ENCODE data around the gene AKAP9.

The AKAP9 gene

DNA sequence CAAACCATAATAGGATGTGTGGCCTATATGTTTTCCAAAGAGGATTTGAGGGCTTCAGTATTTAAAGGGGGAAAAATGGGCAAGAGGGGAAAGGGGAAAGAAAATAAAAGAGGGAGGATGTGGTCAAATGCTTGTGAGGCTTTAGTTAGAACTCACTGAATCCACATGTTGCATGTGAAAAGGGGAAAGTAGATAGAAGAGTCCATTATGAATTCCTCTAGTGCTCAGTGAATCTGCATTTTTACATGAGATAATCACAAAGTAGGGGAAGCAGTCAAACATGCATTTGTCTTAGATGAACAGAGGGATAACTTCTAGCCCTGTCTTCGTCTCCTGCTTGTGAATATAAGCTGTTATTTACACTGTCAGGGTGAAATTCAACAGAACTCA is 24.6 kb upstream of the AKAP9 start:
- Histone ChIP-seq H4K8ac (ENCODE audit: low read depth, low read length) (no peak overlapping the region), H2BK5ac (ENCODE audit: low read depth, low read length, poor library complexity) (no peak overlapping the region), H3K18ac (ENCODE audit: low read length) (no peak overlapping the region), H3K9me3 (ENCODE audit: insufficient read depth, low read depth, low read length) (no peaks in the 10 kb centered on the region), H3K4ac (ENCODE audit: low read depth, low read length) (no peak overlapping the region), H3K9ac (ENCODE audit: low read length) (no peak overlapping the region), H3K27me3 (ENCODE audit: insufficient read depth, low read length) (no peaks in the 10 kb centered on the region), H3K4me2 (ENCODE audit: low read length) (no peak overlapping the region), H4K91ac (ENCODE audit: low read depth, low read length) (no peak overlapping the region), H4K12ac (ENCODE audit: low read depth, low read length) (no peak overlapping the region), H3K4me3 (ENCODE audit: low read depth, low read length) (no peak overlapping the region), H2BK120ac (ENCODE audit: insufficient read depth, low read length, poor library complexity) (no peak overlapping the region), H3K79me1 (ENCODE audit: low read length) (no peaks in the 10 kb centered on the region), H3K4me1 (ENCODE audit: control insufficient read depth in 1 of 2, insufficient read depth in 2 of 2, low read length in 2 of 2) (no peaks in the 10 kb centered on the region), H2AFZ (ENCODE audit: insufficient read depth, low read length, poor library complexity) (no peak overlapping the region), H3K79me2 (ENCODE audit: control insufficient read depth, insufficient read depth, low read length, poor library complexity) (no peaks in the 10 kb centered on the region), H3K27ac (ENCODE audit: low read depth, low read length) (no peak overlapping the region), H3K23ac (ENCODE audit: low read length) (no peak overlapping the region), H2BK12ac (ENCODE audit: low read length) (no peak overlapping the region), H3K36me3 (ENCODE audit: control insufficient read depth in 1 of 2, insufficient read depth in 2 of 2, low read length in 2 of 2) (no peaks in the 10 kb centered on the region), H3K14ac (ENCODE audit: low read length) (no peak overlapping the region), H2AK5ac (ENCODE audit: low read length) (no peak overlapping the region)
- no peak for DNase-seq
- no CpG with 5 or more reads among the region's 1 CpG for WGBS (ENCODE audit: extremely low coverage, insufficient coverage, insufficient read length)

DNA sequence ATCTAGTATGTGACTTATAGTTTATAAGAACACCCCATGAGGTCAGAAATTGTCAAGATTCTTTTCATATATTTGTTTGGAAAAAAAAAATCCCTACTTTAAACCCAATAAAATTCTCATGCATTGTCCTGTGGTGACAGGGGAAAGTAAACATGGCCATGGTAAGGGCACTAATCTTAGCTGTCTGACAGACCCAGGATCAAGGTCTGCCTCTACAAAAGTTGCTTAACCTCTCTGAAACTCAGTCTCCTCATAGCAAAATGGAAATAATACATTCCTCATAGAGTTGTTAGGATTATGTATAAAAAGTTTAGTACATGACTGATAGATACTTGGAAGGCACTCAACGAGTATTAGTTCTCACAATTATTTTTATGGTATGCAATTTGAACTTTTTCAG is 22.3 kb upstream of the AKAP9 start:
- DNase-seq: no peak

DNA sequence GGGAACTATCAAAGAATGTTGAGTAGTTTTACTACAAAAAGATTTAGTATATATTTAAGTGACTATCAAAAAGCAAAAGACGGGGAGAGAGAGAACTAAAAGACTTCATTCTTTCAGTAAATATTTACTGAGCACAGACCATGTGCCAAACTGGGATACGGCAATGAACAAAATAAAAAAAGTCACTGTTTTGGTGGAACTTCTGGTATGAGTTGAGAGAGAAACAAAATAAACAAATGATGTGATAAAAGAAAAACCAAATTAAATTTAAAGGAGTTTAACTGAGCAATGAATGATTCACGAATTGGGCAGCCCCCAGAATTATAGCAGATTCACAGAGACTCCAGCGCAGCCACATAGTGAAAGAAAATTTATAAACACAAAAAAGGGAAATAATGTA is 17.8 kb upstream of the AKAP9 start:
- H3K4me2 ChIP-seq (ENCODE audit: low read length): no peak overlapping the region
- H2BK12ac ChIP-seq (ENCODE audit: low read length): no peak overlapping the region
- no peaks in the 10 kb centered on the region for H3K79me2 ChIP-seq (ENCODE audit: control insufficient read depth, insufficient read depth, low read length, poor library complexity)
- no peak for DNase-seq
- no peak overlapping the region for H2AK5ac ChIP-seq (ENCODE audit: low read length)
- no peak overlapping the region for H3K14ac ChIP-seq (ENCODE audit: low read length)
- H3K36me3 ChIP-seq (ENCODE audit: control insufficient read depth in 1 of 2, insufficient read depth in 2 of 2, low read length in 2 of 2): no peaks in the 10 kb centered on the region
- H2AFZ ChIP-seq (ENCODE audit: insufficient read depth, low read length, poor library complexity): no peak overlapping the region
- H3K23ac ChIP-seq (ENCODE audit: low read length): no peak overlapping the region
- H3K4me1 ChIP-seq (ENCODE audit: control insufficient read depth in 1 of 2, insufficient read depth in 2 of 2, low read length in 2 of 2): no peaks in the 10 kb centered on the region
- no peaks in the 10 kb centered on the region for H3K9me3 ChIP-seq (ENCODE audit: insufficient read depth, low read depth, low read length)
- H3K4me3 ChIP-seq (ENCODE audit: low read depth, low read length): no peak overlapping the region
- H4K91ac ChIP-seq (ENCODE audit: low read depth, low read length): no peak overlapping the region
- no peak overlapping the region for H2BK120ac ChIP-seq (ENCODE audit: insufficient read depth, low read length, poor library complexity)
- no peak overlapping the region for H3K18ac ChIP-seq (ENCODE audit: low read length)
- no peak overlapping the region for H3K9ac ChIP-seq (ENCODE audit: low read length)
- no peak overlapping the region for H3K4ac ChIP-seq (ENCODE audit: low read depth, low read length)
- H4K12ac ChIP-seq (ENCODE audit: low read depth, low read length): no peak overlapping the region
- H3K79me1 ChIP-seq (ENCODE audit: low read length): no peaks in the 10 kb centered on the region
- no peak overlapping the region for H3K27ac ChIP-seq (ENCODE audit: low read depth, low read length)
- no CpG with 5 or more reads among the region's 4 CpGs for WGBS (ENCODE audit: extremely low coverage, insufficient coverage, insufficient read length)
- H4K8ac ChIP-seq (ENCODE audit: low read depth, low read length): no peak overlapping the region
- no peaks in the 10 kb centered on the region for H3K27me3 ChIP-seq (ENCODE audit: insufficient read depth, low read length)
- H2BK5ac ChIP-seq (ENCODE audit: low read depth, low read length, poor library complexity): no peak overlapping the region

More for the DNA sequence above, 22.3 kb upstream of the AKAP9 start:
- H3K9ac ChIP-seq (ENCODE audit: low read length): no peak overlapping the region
- no peak overlapping the region for H3K27ac ChIP-seq (ENCODE audit: low read depth, low read length)
- no peaks in the 10 kb centered on the region for H3K9me3 ChIP-seq (ENCODE audit: insufficient read depth, low read depth, low read length)
- H3K4me2 ChIP-seq (ENCODE audit: low read length): no peak overlapping the region
- H2AK5ac ChIP-seq (ENCODE audit: low read length): no peak overlapping the region
- H2BK12ac ChIP-seq (ENCODE audit: low read length): no peak overlapping the region
- H3K27me3 ChIP-seq (ENCODE audit: insufficient read depth, low read length): no peaks in the 10 kb centered on the region
- H3K79me2 ChIP-seq (ENCODE audit: control insufficient read depth, insufficient read depth, low read length, poor library complexity): no peaks in the 10 kb centered on the region
- no peaks in the 10 kb centered on the region for H3K36me3 ChIP-seq (ENCODE audit: control insufficient read depth in 1 of 2, insufficient read depth in 2 of 2, low read length in 2 of 2)
- H4K12ac ChIP-seq (ENCODE audit: low read depth, low read length): no peak overlapping the region
- no peak overlapping the region for H4K8ac ChIP-seq (ENCODE audit: low read depth, low read length)
- H3K4me1 ChIP-seq (ENCODE audit: control insufficient read depth in 1 of 2, insufficient read depth in 2 of 2, low read length in 2 of 2): no peaks in the 10 kb centered on the region
- no peak overlapping the region for H2BK120ac ChIP-seq (ENCODE audit: insufficient read depth, low read length, poor library complexity)
- H3K4me3 ChIP-seq (ENCODE audit: low read depth, low read length): no peak overlapping the region
- H2BK5ac ChIP-seq (ENCODE audit: low read depth, low read length, poor library complexity): no peak overlapping the region
- no CpG with 5 or more reads among the region's 1 CpG for WGBS (ENCODE audit: extremely low coverage, insufficient coverage, insufficient read length)
- H3K4ac ChIP-seq (ENCODE audit: low read depth, low read length): no peak overlapping the region
- H4K91ac ChIP-seq (ENCODE audit: low read depth, low read length): no peak overlapping the region
- H3K14ac ChIP-seq (ENCODE audit: low read length): no peak overlapping the region
- H3K23ac ChIP-seq (ENCODE audit: low read length): no peak overlapping the region
- H3K79me1 ChIP-seq (ENCODE audit: low read length): no peaks in the 10 kb centered on the region
- H2AFZ ChIP-seq (ENCODE audit: insufficient read depth, low read length, poor library complexity): no peak overlapping the region
- H3K18ac ChIP-seq (ENCODE audit: low read length): no peak overlapping the region

DNA sequence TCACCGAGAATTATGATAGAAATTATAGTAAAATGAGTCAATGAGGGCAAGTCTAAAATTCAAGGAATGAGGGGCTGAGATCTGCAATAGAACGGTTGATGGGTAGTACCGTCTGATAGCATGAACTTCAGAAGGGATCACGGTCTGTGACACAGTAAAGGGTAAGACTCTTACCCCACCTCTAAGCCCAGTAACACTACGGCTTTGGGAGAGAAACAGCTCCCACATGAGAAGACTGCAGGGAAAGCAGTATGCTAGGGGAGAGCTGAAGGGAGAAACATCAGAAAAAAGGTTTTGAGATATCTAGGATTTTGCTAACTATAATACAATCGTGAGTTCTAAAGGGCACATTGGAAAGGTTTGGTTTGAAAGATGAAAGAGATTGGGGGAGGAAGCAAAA is 12.8 kb upstream of the AKAP9 start:
- H4K91ac ChIP-seq (ENCODE audit: low read depth, low read length): no peak overlapping the region
- H3K27me3 ChIP-seq (ENCODE audit: insufficient read depth, low read length): no peaks in the 10 kb centered on the region
- H3K18ac ChIP-seq (ENCODE audit: low read length): no peak overlapping the region
- no peak overlapping the region for H2AK5ac ChIP-seq (ENCODE audit: low read length)
- H2AFZ ChIP-seq (ENCODE audit: insufficient read depth, low read length, poor library complexity): no peak overlapping the region
- no peak overlapping the region for H2BK12ac ChIP-seq (ENCODE audit: low read length)
- H3K23ac ChIP-seq (ENCODE audit: low read length): no peak overlapping the region
- H4K8ac ChIP-seq (ENCODE audit: low read depth, low read length): no peak overlapping the region
- no peak overlapping the region for H4K12ac ChIP-seq (ENCODE audit: low read depth, low read length)
- H3K4me1 ChIP-seq (ENCODE audit: control insufficient read depth in 1 of 2, insufficient read depth in 2 of 2, low read length in 2 of 2): no peaks in the 10 kb centered on the region
- H3K27ac ChIP-seq (ENCODE audit: low read depth, low read length): no peak overlapping the region
- H3K79me2 ChIP-seq (ENCODE audit: control insufficient read depth, insufficient read depth, low read length, poor library complexity): no peaks in the 10 kb centered on the region
- DNase-seq: no peak
- H3K9me3 ChIP-seq (ENCODE audit: insufficient read depth, low read depth, low read length): no peaks in the 10 kb centered on the region
- H2BK120ac ChIP-seq (ENCODE audit: insufficient read depth, low read length, poor library complexity): no peak overlapping the region
- no CpG with 5 or more reads among the region's 6 CpGs for WGBS (ENCODE audit: extremely low coverage, insufficient coverage, insufficient read length)
- H2BK5ac ChIP-seq (ENCODE audit: low read depth, low read length, poor library complexity): no peak overlapping the region
- H3K36me3 ChIP-seq (ENCODE audit: control insufficient read depth in 1 of 2, insufficient read depth in 2 of 2, low read length in 2 of 2): no peaks in the 10 kb centered on the region
- H3K4me3 ChIP-seq (ENCODE audit: low read depth, low read length): no peak overlapping the region
- H3K9ac ChIP-seq (ENCODE audit: low read length): no peak overlapping the region
- H3K4me2 ChIP-seq (ENCODE audit: low read length): no peak overlapping the region
- no peaks in the 10 kb centered on the region for H3K79me1 ChIP-seq (ENCODE audit: low read length)
- no peak overlapping the region for H3K4ac ChIP-seq (ENCODE audit: low read depth, low read length)
- no peak overlapping the region for H3K14ac ChIP-seq (ENCODE audit: low read length)

All from trophoblast cell (in vitro differentiated cells and primary cell).